NCI-H1417 (cell line): ENCODE measurements around the gene ERMARD.

ENCODE experiments used
- DNase-seq, 3 experiments: peaks; one replicate each; lab custom pipeline; 2025; lab: John Stamatoyannopoulos, UW

ERMARD gene

GRCh38 chr6:169751242-169752073, at the start of gene ERMARD, which contains the start of gene DYNLT2:
Gene ERMARD, plus strand, starts transcription at chr6:169751622. Its CDS starts 36 bp downstream, at chr6:169751658.
Gene DYNLT2, minus strand, starts transcription at chr6:169751572. Its CDS starts 114 bp downstream, at chr6:169751458.
- peak; percentile 95 to 99 (median 99) for DNase-seq

DNA sequence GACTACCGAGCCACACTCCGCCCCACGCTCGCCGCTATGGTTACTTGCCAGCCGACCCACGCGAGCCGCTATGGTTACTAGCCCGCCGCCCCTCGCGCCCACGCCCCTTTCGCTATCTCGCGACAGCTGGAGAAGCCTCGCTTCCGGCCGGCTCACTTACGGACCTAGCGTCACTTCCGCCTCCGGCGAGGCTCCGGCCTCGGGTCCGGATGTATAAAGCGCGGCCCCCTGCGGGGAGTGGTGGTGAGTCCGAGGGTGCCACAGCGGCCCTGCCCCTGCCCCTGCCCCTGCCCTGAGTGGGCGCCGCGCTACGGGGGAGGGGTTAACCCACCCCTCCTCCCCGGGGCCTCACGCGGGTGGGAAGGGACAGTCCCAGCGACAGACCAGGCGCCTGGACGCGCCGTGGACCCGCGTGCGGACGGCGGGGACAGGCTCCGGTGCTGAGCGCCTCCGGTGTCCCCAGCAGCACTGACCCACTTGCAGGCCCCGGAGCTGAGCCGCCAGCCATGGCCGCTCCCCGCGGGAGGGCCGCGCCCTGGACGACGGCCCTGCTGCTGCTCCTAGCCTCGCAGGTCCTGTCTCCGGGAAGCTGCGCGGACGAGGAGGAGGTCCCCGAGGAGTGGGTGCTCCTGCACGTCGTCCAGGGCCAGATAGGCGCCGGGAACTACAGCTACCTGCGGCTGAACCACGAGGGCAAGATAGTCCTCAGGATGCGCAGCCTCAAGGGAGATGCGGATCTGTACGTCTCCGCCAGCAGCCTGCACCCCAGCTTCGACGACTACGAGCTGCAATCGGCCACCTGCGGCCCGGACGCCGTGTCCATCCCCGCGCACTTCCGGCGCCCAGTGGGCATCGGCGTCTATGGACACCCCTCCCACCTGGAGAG, 49.2 kb upstream of the ERMARD start, which contains the start of the genes C6orf120 and WDR27:
Gene C6orf120, plus strand, starts transcription at position 173 of the 886 bp plus-strand sequence. Its CDS starts 334 bp downstream, at position 507.
Gene WDR27, minus strand, starts transcription at position 76 of the 886 bp plus-strand sequence. CDS start 13,024 bp downstream, outside the sequence.
- DNase-seq: peak; percentile 96 to 99 (median 99)

DNA sequence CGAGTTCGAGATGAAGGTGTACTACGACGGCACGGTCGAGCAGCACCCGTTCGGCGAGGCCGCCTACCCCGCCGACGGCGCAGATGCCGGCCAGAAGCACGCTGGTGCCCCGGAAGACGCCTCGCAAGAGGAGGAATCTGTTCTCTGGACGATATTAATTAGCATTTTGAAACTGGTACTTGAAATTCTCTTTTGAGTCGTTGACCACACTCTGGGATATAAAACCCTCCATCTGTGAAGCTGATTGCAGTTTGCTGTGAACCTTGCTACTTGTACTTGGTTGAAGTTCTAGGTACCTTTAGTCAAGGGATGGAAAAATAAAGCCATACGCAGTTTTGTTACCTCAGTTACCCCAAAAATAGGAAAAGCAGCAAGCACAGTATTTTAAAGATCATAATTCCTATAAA, 48.6 kb upstream of the ERMARD start:
- no peak for DNase-seq

DNA sequence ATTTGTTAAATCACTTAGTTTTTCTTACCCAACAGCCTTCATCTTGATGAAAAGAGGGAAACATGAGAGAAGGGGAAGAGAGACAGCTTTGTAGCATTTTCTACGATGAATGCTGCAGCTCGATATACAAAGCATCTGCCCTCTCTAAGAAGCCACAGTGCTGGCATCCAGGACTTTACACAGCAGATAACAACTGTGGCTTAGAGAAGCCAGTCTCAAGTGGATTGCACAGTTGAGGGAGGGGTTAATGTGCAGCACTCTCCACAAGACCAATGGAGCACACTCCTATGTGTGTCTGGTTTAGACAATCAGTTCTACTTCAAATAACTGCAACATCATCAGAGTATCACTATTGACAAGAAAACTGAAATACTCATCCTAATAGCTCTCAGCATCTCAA, 43.6 kb upstream of the ERMARD start:
- DNase-seq: no peak

- no peak for DNase-seq
These were observed 42.1 kb upstream of the ERMARD start for GRCh38 chr6:169709293-169709692.

DNA sequence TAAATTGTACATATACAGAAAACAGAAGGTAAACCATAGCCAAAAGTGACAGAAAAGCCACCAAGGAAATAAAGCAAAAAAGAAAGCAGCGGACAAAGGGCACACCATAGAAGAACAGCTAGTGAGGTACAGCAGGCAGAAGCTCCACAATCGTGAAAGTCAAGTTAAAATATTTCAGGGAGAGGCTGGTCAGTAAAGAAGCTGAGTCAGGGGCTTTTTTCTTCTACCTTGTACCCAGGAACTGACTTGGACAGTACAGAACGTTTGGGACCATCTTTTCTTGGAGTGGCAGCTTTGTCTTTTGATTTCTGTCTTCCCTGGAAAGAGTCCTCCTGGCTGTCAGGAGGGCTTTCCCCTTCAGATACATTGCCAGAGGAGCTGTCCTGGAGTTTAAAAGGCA, 41.4 kb upstream of the ERMARD start:
- no peak for DNase-seq

- no peak for DNase-seq
These were observed 37.2 kb upstream of the ERMARD start for GRCh38 chr6:169714178-169714577.

DNA sequence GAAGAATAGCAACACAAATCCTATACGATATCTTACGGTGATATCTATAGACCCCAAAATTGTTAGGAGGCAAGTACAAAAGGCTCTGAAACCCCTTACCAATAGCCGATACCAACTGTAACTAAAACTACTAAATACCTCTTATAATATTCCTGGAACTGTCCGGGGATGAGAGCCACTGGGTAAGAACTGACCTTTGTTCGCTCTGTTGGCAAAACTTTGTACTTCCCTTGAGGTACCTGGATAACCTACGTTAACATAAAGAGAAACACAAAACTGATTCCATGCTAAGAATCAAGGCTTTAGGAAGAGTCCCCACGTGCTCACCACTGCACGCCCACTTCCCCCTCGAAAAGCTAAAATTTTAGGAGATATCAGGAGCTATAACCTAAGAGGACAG, 36.8 kb upstream of the ERMARD start:
- DNase-seq: no peak

- no peak for DNase-seq
These were observed 32.3 kb upstream of the ERMARD start for GRCh38 chr6:169719117-169719516.

DNA sequence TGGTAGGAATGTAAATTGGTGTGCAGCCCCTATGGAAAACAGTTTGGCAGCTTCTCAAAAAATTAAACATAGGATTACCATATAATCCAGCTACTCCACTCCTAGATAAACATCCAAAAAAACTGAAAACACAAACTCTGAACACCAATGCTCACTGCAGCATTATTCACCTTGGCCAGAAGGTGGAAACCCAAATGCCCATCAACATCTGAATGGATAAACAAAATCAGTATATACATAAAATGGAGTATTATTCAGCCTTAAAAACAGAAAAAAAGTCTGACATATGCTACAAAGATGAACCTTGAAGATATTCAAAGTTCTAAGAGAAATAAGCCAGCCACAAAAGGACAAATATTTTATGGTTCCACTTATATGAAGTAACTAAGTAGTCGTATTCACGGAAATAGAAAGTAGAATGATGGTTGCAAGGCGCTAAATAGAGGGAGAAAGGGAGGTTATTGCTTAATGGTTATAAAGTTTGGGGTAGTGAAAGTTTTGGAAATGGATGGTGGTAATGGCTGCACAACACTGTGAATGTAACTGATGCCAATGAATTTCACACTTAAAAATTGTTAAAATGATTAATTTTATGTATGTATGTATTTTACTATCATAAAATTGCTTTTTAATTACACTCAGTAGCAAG, 31.1 kb upstream of the ERMARD start:
- no peak for DNase-seq

DNA sequence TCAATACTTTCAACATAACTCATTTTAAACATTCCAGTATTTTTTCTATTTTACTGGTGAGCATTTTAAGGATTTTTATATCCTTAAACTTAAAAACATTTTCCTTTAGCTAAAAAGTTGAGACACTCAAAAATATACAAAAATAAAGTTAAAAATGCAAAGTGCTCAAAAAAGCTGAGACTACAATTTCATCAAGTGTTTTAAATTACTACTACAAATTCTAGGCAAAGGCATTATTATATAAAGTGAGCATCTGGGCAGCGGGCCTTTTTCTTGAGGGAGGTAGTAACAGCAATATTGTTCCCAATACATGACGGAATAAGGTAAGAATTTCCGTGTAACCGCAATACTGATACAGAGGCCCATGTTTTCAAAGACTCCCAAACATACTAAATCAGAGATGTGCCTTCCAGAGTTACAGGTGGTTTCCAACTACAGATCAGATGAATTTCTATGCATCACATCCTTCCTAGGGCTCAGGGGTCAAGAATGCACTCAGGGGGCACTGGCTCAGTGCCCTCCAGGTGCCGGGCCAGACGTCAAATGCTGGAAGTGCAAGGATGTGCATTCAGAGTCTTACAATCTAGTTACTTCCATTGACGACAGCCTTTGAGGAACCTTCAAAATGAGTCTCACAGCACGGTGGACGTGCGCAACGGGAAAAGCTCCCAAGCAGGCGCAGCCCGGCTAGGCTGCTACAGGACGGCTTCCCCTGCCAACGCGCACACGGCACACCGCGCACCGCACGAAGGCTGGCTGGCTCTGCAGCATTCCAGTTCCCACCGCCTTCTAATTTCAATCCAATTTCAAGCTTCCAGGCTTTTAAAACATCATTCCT, 28.8 kb upstream of the ERMARD start:
- peak; percentile 23 to 70 (median 43) for DNase-seq

- peak; percentile 40 to 73 (median 70) for DNase-seq
These were observed 28.1 kb upstream of the ERMARD start for GRCh38 chr6:169723200-169723909.

DNA sequence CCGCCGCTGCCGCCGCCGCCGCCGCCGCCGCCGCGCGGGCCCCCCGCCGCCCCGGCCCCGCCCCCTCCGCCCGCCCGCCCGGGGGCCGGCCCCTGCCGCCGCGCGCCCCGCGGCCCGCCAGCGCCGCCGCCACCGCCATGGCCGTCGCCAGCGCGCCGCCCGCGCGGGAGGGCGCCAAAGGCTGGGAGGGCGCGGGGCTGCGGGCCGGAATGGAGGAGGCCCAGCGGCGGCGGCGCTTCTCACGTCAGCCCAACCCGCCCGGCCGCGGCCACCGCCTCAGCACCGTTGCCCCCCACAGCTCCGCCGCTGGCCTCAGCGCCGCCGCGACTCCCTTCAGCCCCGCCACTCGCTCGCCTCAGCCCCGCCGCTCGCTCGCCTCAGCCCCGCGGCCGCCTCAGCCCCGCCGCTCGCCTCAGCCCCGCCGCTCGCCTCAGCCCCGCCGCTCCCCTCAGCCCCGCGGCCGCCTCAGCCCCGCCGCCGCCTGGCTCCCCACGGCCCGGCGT, 27.4 kb upstream of the ERMARD start:
- DNase-seq: peak in 2 of 3 experiments; percentile 53 to 81

DNA sequence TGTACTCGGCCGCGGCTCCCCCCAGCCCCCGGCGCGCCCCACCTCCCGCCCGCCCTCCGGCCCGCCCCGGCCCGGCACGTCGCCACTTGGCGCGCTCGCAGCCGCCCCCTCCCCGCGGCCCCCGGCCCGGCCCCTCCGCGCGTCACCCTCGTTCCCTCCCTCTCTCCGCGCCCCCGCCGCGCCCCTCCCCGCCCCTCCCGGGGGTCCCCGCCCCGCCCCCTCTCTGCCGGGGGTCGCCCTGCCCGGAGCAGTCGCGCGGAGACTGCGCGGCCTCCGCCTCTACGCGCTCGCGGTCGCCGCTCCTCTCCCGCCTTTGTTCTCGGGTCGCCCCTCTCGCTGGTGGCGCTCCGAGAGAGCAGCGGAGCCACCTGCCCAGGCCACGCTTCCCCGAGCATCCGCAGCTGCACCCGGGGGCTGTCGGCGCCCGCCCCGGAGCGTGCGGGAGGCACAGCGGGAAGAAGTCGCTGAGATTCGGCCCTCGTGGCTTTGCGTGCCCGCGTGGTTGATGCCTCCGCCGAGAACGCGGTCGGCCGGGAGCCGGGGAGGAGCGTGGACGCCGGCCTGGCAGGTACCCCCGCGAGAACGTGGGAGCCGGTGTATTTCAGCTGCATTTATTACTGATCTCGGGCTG, 26.8 kb upstream of the ERMARD start, which contains the start of gene PHF10:
Gene PHF10, minus strand, starts transcription at position 7 of the 631 bp plus-strand sequence. CDS start 569 bp downstream, outside the sequence.
- peak; percentile 67 to 98 (median 92) for DNase-seq

- peak in 2 of 3 experiments; percentile 28 to 89 for DNase-seq
These were observed 26.0 kb upstream of the ERMARD start for GRCh38 chr6:169725125-169726048.

GRCh38 chr6:169726049-169726400, 25.4 kb upstream of the ERMARD start:
- peak in 1 of 3 experiments; percentile 46 for DNase-seq

DNA sequence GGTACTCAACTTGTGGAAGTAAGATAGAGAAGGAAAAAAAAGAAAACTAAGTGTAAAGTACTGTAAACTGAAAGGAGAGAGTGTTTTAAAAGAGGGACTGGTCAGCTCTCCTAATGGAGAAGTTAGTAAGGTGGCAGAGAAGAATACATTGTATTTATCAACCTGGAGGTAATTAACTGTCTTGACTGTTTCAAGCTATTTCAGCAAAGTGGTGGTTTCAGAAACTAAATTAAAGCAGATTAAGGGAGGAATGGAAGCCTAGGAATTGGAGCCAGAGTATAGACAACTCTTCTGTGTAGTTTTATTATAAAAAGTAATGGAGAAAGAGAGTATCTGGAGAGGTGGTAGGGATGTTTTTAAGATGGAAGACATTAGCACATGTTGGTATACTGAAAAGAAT, 24.5 kb upstream of the ERMARD start:
- DNase-seq: no peak

- no peak for DNase-seq
These were observed 21.5 kb upstream of the ERMARD start for GRCh38 chr6:169729961-169730360.
